Mesenchymal stem cell (in vitro differentiated cells and primary cell): Measurements from ENCODE around the gene ARVCF. TPM values are rescaled to one million over a fixed set of nuclear protein-coding genes. Genes with fewer than 3 reads are reported as not detected.
A peak's percentile ranks its signal among the peaks of the same experiment; 100 is the strongest.

Source experiments
- DNase-seq: peaks from one replicate; pipeline ENCODE4 v3.0.0-alpha.2; 2013
- H2AFZ ChIP-seq: one replicate; pipeline ENCODE4 v1.6.1; 2013; ENCODE audit warnings: low read depth, mild to moderate bottlenecking, control low read depth, inconsistent platforms, low read length, moderate library complexity
- H2AK5ac ChIP-seq: 2 replicates; pipeline ENCODE4 v1.6.1; 2013; ENCODE audit warnings: low read length, moderate library complexity, mild to moderate bottlenecking, inconsistent platforms; ENCODE audit not compliant: severe bottlenecking
- H2BK120ac ChIP-seq: one replicate; pipeline ENCODE4 v1.6.1; 2013; ENCODE audit warnings: low read depth, mild to moderate bottlenecking, inconsistent platforms, low read length, moderate library complexity
- H2BK12ac ChIP-seq, 2 experiments: one replicate each; pipeline ENCODE4 v1.6.1; 2013; ENCODE audit warnings: inconsistent platforms in 2 of 2, low read length in 2 of 2, mild to moderate bottlenecking in 2 of 2, moderate library complexity in 2 of 2, control low read depth in 1 of 2
- H2BK15ac ChIP-seq: one replicate; pipeline ENCODE4 v1.6.1; 2013; ENCODE audit warnings: mild to moderate bottlenecking, low read depth, inconsistent platforms; ENCODE audit not compliant: poor library complexity, severe bottlenecking
- H2BK5ac ChIP-seq: 2 replicates; pipeline ENCODE4 v1.6.1; 2013; ENCODE audit warnings: low read depth, mild to moderate bottlenecking, low read length, control low read depth, inconsistent platforms; ENCODE audit not compliant: poor library complexity, severe bottlenecking
- H3K14ac ChIP-seq, 2 experiments: one replicate each; pipeline ENCODE4 v1.6.1; 2013; ENCODE audit warnings: inconsistent platforms in 2 of 2, low read length in 2 of 2, control low read depth in 1 of 2, mild to moderate bottlenecking in 1 of 2, moderate library complexity in 1 of 2
- H3K18ac ChIP-seq, 2 experiments: one replicate each; pipeline ENCODE4 v1.6.1; 2013; ENCODE audit warnings: inconsistent platforms in 2 of 2, low read length in 2 of 2, control low read depth in 1 of 2, low read depth in 1 of 2, mild to moderate bottlenecking in 1 of 2
- H3K23ac ChIP-seq, 2 experiments: one replicate each; pipeline ENCODE4 v1.6.1; 2013; ENCODE audit warnings: inconsistent platforms in 2 of 2, low read length in 2 of 2, mild to moderate bottlenecking in 2 of 2, moderate library complexity in 2 of 2, control low read depth in 1 of 2
- H3K27ac ChIP-seq: 2 replicates; pipeline ENCODE4 v1.5.1; 2013; ENCODE audit warnings: mild to moderate bottlenecking, moderate library complexity, low read length, control low read depth, inconsistent platforms; ENCODE audit not compliant: poor library complexity, severe bottlenecking
- H3K27me3 ChIP-seq, 2 experiments: 2 replicates each; pipeline versions ENCODE4 v1.6.1 to v1.7.0; 2013; ENCODE audit warnings: low read length in 2 of 2, mild to moderate bottlenecking in 2 of 2, moderate library complexity in 2 of 2, control low read depth in 1 of 2, inconsistent platforms in 1 of 2; ENCODE audit not compliant: control insufficient read depth in 1 of 2, insufficient read depth in 1 of 2
- H3K36me3 ChIP-seq, 2 experiments: 2 replicates each; pipeline versions ENCODE4 v1.6.1 to v1.7.0; 2013; ENCODE audit warnings: low read length in 2 of 2, control low read depth in 1 of 2, inconsistent platforms in 1 of 2, low read depth in 1 of 2, mild to moderate bottlenecking in 1 of 2; ENCODE audit not compliant: insufficient read depth in 2 of 2, control insufficient read depth in 1 of 2
- H3K4ac ChIP-seq, 2 experiments: one replicate each; pipeline ENCODE4 v1.6.1; 2013; ENCODE audit warnings: inconsistent platforms in 2 of 2, low read length in 2 of 2, mild to moderate bottlenecking in 2 of 2, moderate library complexity in 2 of 2, control low read depth in 1 of 2, low read depth in 1 of 2
- H3K4me1 ChIP-seq: 2 replicates; pipeline ENCODE4 v1.6.1; 2013; ENCODE audit warnings: low read depth, low read length, control low read depth; ENCODE audit not compliant: control insufficient read depth, insufficient read depth
- H3K4me2 ChIP-seq: 2 replicates; pipeline ENCODE4 v1.6.1; 2013; ENCODE audit warnings: low read length, mild to moderate bottlenecking, inconsistent platforms; ENCODE audit not compliant: poor library complexity, severe bottlenecking
- H3K4me3 ChIP-seq, 2 experiments: 2 replicates each; pipeline versions ENCODE4 v1.5.1 to v1.7.0; 2013; ENCODE audit warnings: low read length in 2 of 2, mild to moderate bottlenecking in 2 of 2, control low read depth in 1 of 2, low read depth in 1 of 2; ENCODE audit not compliant: insufficient read depth in 1 of 2
- H3K79me1 ChIP-seq: replicated peaks from 2 replicates; pipeline ENCODE4 v1.6.1; 2013; ENCODE audit warnings: mild to moderate bottlenecking, control low read depth, low read length, inconsistent platforms; ENCODE audit not compliant: poor library complexity, severe bottlenecking
- H3K9ac ChIP-seq: 2 replicates; pipeline ENCODE4 v1.7.0; 2013; ENCODE audit warnings: mild to moderate bottlenecking, low read length, moderate library complexity
- H3K9me3 ChIP-seq: 2 replicates; pipeline ENCODE4 v1.7.0; 2013; ENCODE audit warnings: mild to moderate bottlenecking, low read length; ENCODE audit not compliant: control insufficient read depth
- H4K8ac ChIP-seq: one replicate; pipeline ENCODE4 v1.6.1; 2013; ENCODE audit warnings: inconsistent platforms, mild to moderate bottlenecking, low read length, moderate library complexity
- H4K91ac ChIP-seq: one replicate; pipeline ENCODE4 v1.6.1; 2013; ENCODE audit warnings: mild to moderate bottlenecking, low read length, inconsistent platforms
- WGBS: methylation state at CpG from one replicate; pipeline ENCODE4 v1.1.7; 2013; ENCODE audit warnings: mixed read lengths; 5-methylcytosine and 5-hydroxymethylcytosine counted together
- polyA plus RNA-seq, 2 experiments: library from polyadenylated mRNA; stranded (reverse); fragments of 200-250 nt; gene quantifications; one replicate each; pipeline ENCODE4 v1.2.3, GENCODE V29; 2013

ARVCF gene, protein sequence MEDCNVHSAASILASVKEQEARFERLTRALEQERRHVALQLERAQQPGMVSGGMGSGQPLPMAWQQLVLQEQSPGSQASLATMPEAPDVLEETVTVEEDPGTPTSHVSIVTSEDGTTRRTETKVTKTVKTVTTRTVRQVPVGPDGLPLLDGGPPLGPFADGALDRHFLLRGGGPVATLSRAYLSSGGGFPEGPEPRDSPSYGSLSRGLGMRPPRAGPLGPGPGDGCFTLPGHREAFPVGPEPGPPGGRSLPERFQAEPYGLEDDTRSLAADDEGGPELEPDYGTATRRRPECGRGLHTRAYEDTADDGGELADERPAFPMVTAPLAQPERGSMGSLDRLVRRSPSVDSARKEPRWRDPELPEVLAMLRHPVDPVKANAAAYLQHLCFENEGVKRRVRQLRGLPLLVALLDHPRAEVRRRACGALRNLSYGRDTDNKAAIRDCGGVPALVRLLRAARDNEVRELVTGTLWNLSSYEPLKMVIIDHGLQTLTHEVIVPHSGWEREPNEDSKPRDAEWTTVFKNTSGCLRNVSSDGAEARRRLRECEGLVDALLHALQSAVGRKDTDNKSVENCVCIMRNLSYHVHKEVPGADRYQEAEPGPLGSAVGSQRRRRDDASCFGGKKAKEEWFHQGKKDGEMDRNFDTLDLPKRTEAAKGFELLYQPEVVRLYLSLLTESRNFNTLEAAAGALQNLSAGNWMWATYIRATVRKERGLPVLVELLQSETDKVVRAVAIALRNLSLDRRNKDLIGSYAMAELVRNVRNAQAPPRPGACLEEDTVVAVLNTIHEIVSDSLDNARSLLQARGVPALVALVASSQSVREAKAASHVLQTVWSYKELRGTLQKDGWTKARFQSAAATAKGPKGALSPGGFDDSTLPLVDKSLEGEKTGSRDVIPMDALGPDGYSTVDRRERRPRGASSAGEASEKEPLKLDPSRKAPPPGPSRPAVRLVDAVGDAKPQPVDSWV
- 3.0 TPM for polyA plus RNA-seq (2013, experiment 1 of 2)
- polyA plus RNA-seq (2013, experiment 2 of 2), result 3.2 TPM

DNA sequence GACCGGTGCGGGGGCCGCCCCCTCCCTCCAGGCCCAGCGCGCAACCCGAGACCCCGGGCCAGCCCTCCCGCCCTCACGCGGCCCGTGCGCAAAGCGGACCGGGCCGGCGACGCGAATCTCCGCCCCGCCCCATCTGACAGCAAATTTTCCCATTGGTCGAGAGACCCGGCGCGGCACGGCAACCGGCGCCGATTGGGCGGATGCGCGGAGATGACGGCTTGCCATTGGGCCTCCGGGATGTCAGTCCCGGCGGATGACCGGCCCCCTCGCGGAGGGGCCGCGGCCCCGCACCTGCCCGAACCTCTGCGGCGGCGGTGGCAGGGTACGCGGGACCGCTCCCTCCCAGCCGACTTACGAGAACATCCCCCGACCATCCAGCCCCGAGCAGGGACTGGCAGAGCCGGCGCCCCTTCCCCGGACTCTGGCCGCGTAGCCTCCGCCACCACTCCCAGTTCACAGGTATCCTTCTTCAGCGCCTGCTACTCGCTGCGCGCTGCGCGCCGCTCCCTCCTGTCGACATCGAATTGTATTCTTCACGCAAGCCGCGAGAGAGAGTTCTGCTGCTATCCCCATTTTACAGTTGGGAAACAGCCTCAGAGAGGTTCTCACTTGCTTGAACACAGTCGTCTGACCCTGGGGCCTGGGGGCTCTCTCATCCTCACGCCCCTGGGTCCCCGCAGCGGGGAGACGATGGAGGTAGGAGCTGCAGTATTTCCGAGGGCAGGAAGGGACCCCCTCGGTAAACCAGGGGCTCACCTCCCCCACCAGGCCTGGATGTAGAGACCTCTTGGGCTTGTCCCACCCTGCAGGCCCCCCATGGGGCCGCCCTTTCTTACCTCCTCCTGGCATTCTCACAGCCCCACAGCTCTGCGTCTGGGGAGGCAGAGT lies at the start of gene ARVCF:
ARVCF (minus strand) TSS at position 90 of the 888 bp plus-strand sequence. CDS start 26,029 bp downstream, outside the sequence.
- no peak within 1 kb of the TSS for H3K4ac ChIP-seq
- 2% methylated on average over 64 of the region's 79 CpGs for WGBS
- H3K36me3 ChIP-seq, result no peaks in the 10 kb centered on the region
- H3K27me3 ChIP-seq, result peaks cover 27 to 36% of the 10 kb centered on the region in 2 experiments
- H3K4me2 ChIP-seq, result peak within 1 kb of the TSS; percentile 95
- peak within 1 kb of the TSS in 1 of 2 experiments; percentile 39 for H3K18ac ChIP-seq
- no peak within 1 kb of the TSS for H2AK5ac ChIP-seq
- no peak within 1 kb of the TSS for H4K8ac ChIP-seq
- H3K79me1 ChIP-seq, result peaks cover 5% of the 10 kb centered on the region
- H3K4me1 ChIP-seq, result peaks cover 35% of the 10 kb centered on the region
- peak within 1 kb of the TSS in 1 of 2 experiments; percentile 76 for H3K23ac ChIP-seq
- DNase-seq, result peak; percentile 89
- no peak within 1 kb of the TSS for H2BK120ac ChIP-seq
- H3K9me3 ChIP-seq, result no peaks in the 10 kb centered on the region
- peak within 1 kb of the TSS; percentile 70 to 81 for H3K4me3 ChIP-seq
- no peak within 1 kb of the TSS for H2BK15ac ChIP-seq
- H2BK5ac ChIP-seq, result no peak within 1 kb of the TSS
- no peak within 1 kb of the TSS for H2BK12ac ChIP-seq
- H2AFZ ChIP-seq, result peak within 1 kb of the TSS; percentile 80
- H4K91ac ChIP-seq, result no peak within 1 kb of the TSS
- no peak within 1 kb of the TSS for H3K9ac ChIP-seq
- H3K27ac ChIP-seq, result no peak within 1 kb of the TSS
- no peak within 1 kb of the TSS for H3K14ac ChIP-seq

DNA sequence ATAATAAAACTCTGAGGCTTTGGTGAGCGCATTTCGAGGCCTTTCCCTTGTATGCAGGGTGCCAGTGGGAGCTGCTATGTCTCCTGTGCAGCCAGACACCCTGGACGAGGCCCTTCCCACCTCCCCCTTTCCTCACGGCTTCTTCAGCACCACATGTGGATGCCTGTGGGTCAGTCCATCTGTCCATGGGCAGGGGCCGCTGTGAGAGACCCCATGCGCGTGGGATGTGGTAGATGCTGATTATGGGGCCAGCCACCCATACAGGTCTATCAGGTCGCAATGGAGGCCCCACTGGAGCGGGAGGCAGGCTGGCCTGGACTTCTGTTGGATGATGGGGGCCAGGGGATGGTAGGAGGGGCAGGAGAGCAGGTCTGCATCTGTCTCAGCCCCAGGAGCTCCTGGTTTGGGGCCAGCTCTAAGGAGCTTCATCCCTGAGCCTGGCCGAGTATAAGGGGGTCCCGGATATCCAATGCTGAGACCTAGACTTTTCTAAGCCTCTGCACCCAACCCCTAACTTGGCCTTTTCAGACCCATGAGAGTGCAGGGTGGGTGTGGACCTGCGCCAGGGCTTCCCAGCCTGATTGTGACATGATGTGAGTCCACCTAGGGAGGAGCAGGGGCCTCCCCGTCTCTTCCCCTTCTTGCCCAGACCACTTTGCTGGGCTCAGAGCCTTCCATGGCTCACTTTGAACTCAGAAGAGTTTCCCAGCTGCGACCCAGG lies 49.4 kb upstream of the ARVCF start:
- no peak overlapping the region for H3K14ac ChIP-seq
- H3K9ac ChIP-seq, result no peak overlapping the region
- H3K4me2 ChIP-seq, result no peak overlapping the region
- peaks cover 41 to 53% of the 10 kb centered on the region in 2 experiments for H3K36me3 ChIP-seq
- no peaks in the 10 kb centered on the region for H3K79me1 ChIP-seq
- H2BK15ac ChIP-seq, result no peak overlapping the region
- H2AFZ ChIP-seq, result no peak overlapping the region
- no peak overlapping the region for H3K27ac ChIP-seq
- 86% methylated on average over 14 of the region's 14 CpGs for WGBS
- DNase-seq, result no peak
- H2BK120ac ChIP-seq, result no peak overlapping the region
- no peak overlapping the region for H3K4me3 ChIP-seq
- H3K4ac ChIP-seq, result no peak overlapping the region
- H3K18ac ChIP-seq, result no peak overlapping the region
- H2BK12ac ChIP-seq, result no peak overlapping the region
- H3K9me3 ChIP-seq, result no peaks in the 10 kb centered on the region
- no peak overlapping the region for H2AK5ac ChIP-seq
- no peak overlapping the region for H2BK5ac ChIP-seq
- H3K4me1 ChIP-seq, result peaks cover 16% of the 10 kb centered on the region
- no peak overlapping the region for H3K23ac ChIP-seq
- no peak overlapping the region for H4K8ac ChIP-seq
- no peaks in the 10 kb centered on the region for H3K27me3 ChIP-seq
- H4K91ac ChIP-seq, result no peak overlapping the region

DNA sequence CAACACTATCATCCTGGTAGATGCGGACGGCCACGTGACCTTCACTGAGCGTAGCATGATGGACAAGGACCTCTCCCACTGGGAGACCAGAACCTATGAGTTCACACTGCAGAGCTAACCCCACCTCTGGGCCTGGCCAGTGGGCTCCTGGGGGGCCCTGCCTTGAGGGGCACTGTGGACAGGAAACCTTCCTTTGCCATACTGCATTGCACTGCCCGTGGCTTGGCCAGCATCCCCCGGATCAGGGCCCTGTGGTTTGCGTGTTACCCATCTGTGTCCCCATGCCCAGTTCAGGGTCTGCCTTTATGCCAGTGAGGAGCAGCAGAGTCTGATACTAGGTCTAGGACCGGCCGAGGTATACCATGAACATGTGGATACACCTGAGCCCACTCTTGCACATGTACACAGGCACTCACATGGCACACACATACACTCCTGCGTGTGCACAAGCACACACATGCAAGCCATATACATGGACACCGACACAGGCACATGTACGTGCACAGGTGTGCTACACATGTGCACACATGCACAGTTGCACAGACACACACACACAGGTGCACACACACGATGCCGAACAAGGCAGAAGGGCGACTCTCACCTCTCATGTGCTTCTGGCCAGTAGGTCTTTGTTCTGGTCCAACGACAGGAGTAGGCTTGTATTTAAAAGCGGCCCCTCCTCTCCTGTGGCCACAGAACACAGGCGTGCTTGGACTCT lies 48.1 kb upstream of the ARVCF start:
- Histone ChIP-seq H3K14ac (no peak overlapping the region), H4K91ac (peak overlapping the region; percentile 34), H2AK5ac (no peak overlapping the region), H2BK15ac (no peak overlapping the region), H3K79me1 (peaks cover 2% of the 10 kb centered on the region), H4K8ac (no peak overlapping the region), H2BK120ac (no peak overlapping the region), H3K4me2 (no peak overlapping the region), H2AFZ (no peak overlapping the region), H3K9me3 (no peaks in the 10 kb centered on the region), H3K4ac (no peak overlapping the region), H3K4me1 (peaks cover 16% of the 10 kb centered on the region), H2BK5ac (no peak overlapping the region), H3K4me3 (no peak overlapping the region), H3K9ac (no peak overlapping the region), H3K27ac (no peak overlapping the region), H3K27me3 (no peaks in the 10 kb centered on the region), H3K36me3 (peaks cover 45 to 61% of the 10 kb centered on the region in 2 experiments), H3K23ac (no peak overlapping the region), H3K18ac (no peak overlapping the region), H2BK12ac (no peak overlapping the region)
- no peak for DNase-seq
- 98% methylated on average over 18 of the region's 18 CpGs for WGBS
